A673 (cell line): Measurements from ENCODE around the gene CRYBA2.

ENCODE experiments used
- CTCF ChIP-seq: fragments of 300-800, 200-600 bp; sonication (generic); conservative IDR thresholded peaks from 2 replicates; pipeline ENCODE4 v1.5.1; 2017; ENCODE audit warnings: low read depth, mild to moderate bottlenecking, antibody characterized with exemption, low read length, moderate library complexity, mixed read lengths
- EZH2 ChIP-seq: fragments of 200-600 bp; sonication (generic); IDR thresholded peaks from 2 replicates; pipeline ENCODE4 v1.6.1; 2017; ENCODE audit warnings: borderline replicate concordance, low read depth, mild to moderate bottlenecking, mixed read lengths, antibody characterized with exemption, low read length; ENCODE audit not compliant: poor library complexity, severe bottlenecking

GRCh38 chr2:218959761-218960308 is 33.4 kb downstream of the CRYBA2 start:
- TF ChIP-seq EZH2 (no peak), CTCF (no peak)
